ENCODE results near the gene ZNF518A.

GRCh38 chr10:96170230-96170629 lies 40.1 kb downstream of the ZNF518A start:
- TF ChIP-seq CTCF (IDR thresholded peaks at IDR 0.05 in 2 of 3, conservative IDR thresholded peaks at IDR 0.05 in 1 of 3; ENCODE audit: control insufficient read depth in 2 of 3, extremely low read depth in 1 of 3, insufficient read depth in 1 of 3, low read depth in 3 of 3, low read length in 3 of 3): no peak
- TF ChIP-seq YY1 (IDR thresholded peaks at IDR 0.05; ENCODE audit: low read depth, low read length): no peak
- TF ChIP-seq ZBED1 (IDR thresholded peaks at IDR 0.05; ENCODE audit: borderline replicate concordance): no peak
- TF ChIP-seq SREBF2 (IDR thresholded peaks at IDR 0.05; ENCODE audit: low read length): no peak

Data from GM12878 (cell line).